ENCODE results near the gene FAM120AOS. TPM values are rescaled to one million over a fixed set of nuclear protein-coding genes. Genes with fewer than 3 reads are reported as not detected.

FAM120AOS gene
- total RNA-seq, 4 donors from 2014 or later = 22.8 to 49.5 (median 32.4) TPM

- no peak for DNase-seq
- Histone ChIP-seq H3K27ac (peak overlapping the region; percentile 39 to 65 (median 44)), H3K27me3 (no peaks in the 10 kb centered on the region), H3K9me3 (no peaks in the 10 kb centered on the region), H3K4me3 (no peak overlapping the region), H3K4me1 (peaks cover 29 to 31% of the 10 kb centered on the region in 2 donors), H3K36me3 (no peaks in the 10 kb centered on the region)
- no peak for TF ChIP-seq CTCF (IDR thresholded peaks at IDR 0.05 in 4 of 5, conservative IDR thresholded peaks at IDR 0.05 in 1 of 5)
- no peak for TF ChIP-seq POLR2A (IDR thresholded peaks at IDR 0.05)
- intact Hi-C loops (cut with DNase I; ENCODE audit: low total_unique reads) = no loop called here
- no peak for ATAC-seq
- in situ Hi-C loops (cut with MboI; ENCODE audit: low sequenced_read_pairs in 4 of 4) = no loop called here
Measured at GRCh38 chr9:93486268-93486667, 32.9 kb upstream of the FAM120AOS start.

GRCh38 chr9:93483497-93483896 is 30.1 kb upstream of the FAM120AOS start:
- H3K4me3 ChIP-seq = no peak overlapping the region
- in situ Hi-C loops (cut with MboI; ENCODE audit: low sequenced_read_pairs in 4 of 4) = no loop called here
- ATAC-seq (no peak), DNase-seq (no peak)
- H3K27ac ChIP-seq = peak overlapping the region in 2 of 4 donors; percentile 45 to 65
- no peaks in the 10 kb centered on the region for H3K27me3 ChIP-seq
- H3K9me3 ChIP-seq = no peaks in the 10 kb centered on the region
- no peaks in the 10 kb centered on the region for H3K36me3 ChIP-seq
- TF ChIP-seq CTCF (IDR thresholded peaks at IDR 0.05 in 4 of 5, conservative IDR thresholded peaks at IDR 0.05 in 1 of 5) = no peak
- TF ChIP-seq POLR2A (IDR thresholded peaks at IDR 0.05) = no peak
- intact Hi-C loops (cut with DNase I; ENCODE audit: low total_unique reads) = no loop called here
- peaks cover 38 to 41% of the 10 kb centered on the region in 2 donors for H3K4me1 ChIP-seq

- ATAC-seq = no peak
Measured at GRCh38 chr9:93480728-93481324, 27.4 kb upstream of the FAM120AOS start.

GRCh38 chr9:93480262-93480661 is 26.9 kb upstream of the FAM120AOS start:
- peak overlapping the region in 1 of 4 donors; percentile 11 for H3K27ac ChIP-seq
- TF ChIP-seq CTCF (IDR thresholded peaks at IDR 0.05 in 4 of 5, conservative IDR thresholded peaks at IDR 0.05 in 1 of 5) = no peak
- no peak overlapping the region for H3K4me3 ChIP-seq
- no peaks in the 10 kb centered on the region for H3K36me3 ChIP-seq
- H3K4me1 ChIP-seq = peaks cover 34 to 48% of the 10 kb centered on the region in 2 donors
- H3K9me3 ChIP-seq = no peaks in the 10 kb centered on the region
- ATAC-seq (no peak), DNase-seq (no peak)
- in situ Hi-C loops (cut with MboI; ENCODE audit: low sequenced_read_pairs in 4 of 4) (no loop called here), intact Hi-C loops (cut with DNase I; ENCODE audit: low total_unique reads) (no loop called here)
- H3K27me3 ChIP-seq = no peaks in the 10 kb centered on the region

More at GRCh38 chr9:93480728-93481324, 27.4 kb upstream of the FAM120AOS start:
- Histone ChIP-seq H3K36me3 (no peaks in the 10 kb centered on the region), H3K27me3 (no peaks in the 10 kb centered on the region), H3K27ac (no peak overlapping the region), H3K9me3 (no peaks in the 10 kb centered on the region), H3K4me1 (peaks cover 35 to 48% of the 10 kb centered on the region in 2 donors), H3K4me3 (no peak overlapping the region)
- intact Hi-C loops (cut with DNase I; ENCODE audit: low total_unique reads) (no loop called here), in situ Hi-C loops (cut with MboI; ENCODE audit: low sequenced_read_pairs in 4 of 4) (no loop called here)
- DNase-seq = no peak
- TF ChIP-seq POLR2A (IDR thresholded peaks at IDR 0.05) (no peak), CTCF (IDR thresholded peaks at IDR 0.05 in 4 of 5, conservative IDR thresholded peaks at IDR 0.05 in 1 of 5) (no peak)

- Histone ChIP-seq H3K27ac (peak overlapping the region in 1 of 4 donors; percentile 11), H3K4me1 (peaks cover 34 to 48% of the 10 kb centered on the region in 2 donors), H3K36me3 (no peaks in the 10 kb centered on the region), H3K9me3 (no peaks in the 10 kb centered on the region), H3K27me3 (no peaks in the 10 kb centered on the region), H3K4me3 (no peak overlapping the region)
- DNase-seq (peak in 1 of 2 donors; percentile 54), ATAC-seq (peak; percentile 72 to 91)
- intact Hi-C loops (cut with DNase I; ENCODE audit: low total_unique reads) = no loop called here
- no peak for TF ChIP-seq CTCF (IDR thresholded peaks at IDR 0.05 in 4 of 5, conservative IDR thresholded peaks at IDR 0.05 in 1 of 5)
- TF ChIP-seq POLR2A (IDR thresholded peaks at IDR 0.05) = no peak
- in situ Hi-C loops (cut with MboI; ENCODE audit: low sequenced_read_pairs in 4 of 4) = no loop called here
Measured at GRCh38 chr9:93479726-93480125, 26.3 kb upstream of the FAM120AOS start.
